Measurements from ENCODE around the gene RABEP1. TPM values are rescaled to one million over a fixed set of nuclear protein-coding genes. Genes with fewer than 3 reads are reported as not detected.

The RABEP1 gene, protein sequence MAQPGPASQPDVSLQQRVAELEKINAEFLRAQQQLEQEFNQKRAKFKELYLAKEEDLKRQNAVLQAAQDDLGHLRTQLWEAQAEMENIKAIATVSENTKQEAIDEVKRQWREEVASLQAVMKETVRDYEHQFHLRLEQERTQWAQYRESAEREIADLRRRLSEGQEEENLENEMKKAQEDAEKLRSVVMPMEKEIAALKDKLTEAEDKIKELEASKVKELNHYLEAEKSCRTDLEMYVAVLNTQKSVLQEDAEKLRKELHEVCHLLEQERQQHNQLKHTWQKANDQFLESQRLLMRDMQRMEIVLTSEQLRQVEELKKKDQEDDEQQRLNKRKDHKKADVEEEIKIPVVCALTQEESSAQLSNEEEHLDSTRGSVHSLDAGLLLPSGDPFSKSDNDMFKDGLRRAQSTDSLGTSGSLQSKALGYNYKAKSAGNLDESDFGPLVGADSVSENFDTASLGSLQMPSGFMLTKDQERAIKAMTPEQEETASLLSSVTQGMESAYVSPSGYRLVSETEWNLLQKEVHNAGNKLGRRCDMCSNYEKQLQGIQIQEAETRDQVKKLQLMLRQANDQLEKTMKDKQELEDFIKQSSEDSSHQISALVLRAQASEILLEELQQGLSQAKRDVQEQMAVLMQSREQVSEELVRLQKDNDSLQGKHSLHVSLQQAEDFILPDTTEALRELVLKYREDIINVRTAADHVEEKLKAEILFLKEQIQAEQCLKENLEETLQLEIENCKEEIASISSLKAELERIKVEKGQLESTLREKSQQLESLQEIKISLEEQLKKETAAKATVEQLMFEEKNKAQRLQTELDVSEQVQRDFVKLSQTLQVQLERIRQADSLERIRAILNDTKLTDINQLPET
- total RNA-seq (2022; extraction: Qiagen RNA extraction): 40.2 to 43.9 TPM (median 43.5 TPM) in 5 replicates

DNA sequence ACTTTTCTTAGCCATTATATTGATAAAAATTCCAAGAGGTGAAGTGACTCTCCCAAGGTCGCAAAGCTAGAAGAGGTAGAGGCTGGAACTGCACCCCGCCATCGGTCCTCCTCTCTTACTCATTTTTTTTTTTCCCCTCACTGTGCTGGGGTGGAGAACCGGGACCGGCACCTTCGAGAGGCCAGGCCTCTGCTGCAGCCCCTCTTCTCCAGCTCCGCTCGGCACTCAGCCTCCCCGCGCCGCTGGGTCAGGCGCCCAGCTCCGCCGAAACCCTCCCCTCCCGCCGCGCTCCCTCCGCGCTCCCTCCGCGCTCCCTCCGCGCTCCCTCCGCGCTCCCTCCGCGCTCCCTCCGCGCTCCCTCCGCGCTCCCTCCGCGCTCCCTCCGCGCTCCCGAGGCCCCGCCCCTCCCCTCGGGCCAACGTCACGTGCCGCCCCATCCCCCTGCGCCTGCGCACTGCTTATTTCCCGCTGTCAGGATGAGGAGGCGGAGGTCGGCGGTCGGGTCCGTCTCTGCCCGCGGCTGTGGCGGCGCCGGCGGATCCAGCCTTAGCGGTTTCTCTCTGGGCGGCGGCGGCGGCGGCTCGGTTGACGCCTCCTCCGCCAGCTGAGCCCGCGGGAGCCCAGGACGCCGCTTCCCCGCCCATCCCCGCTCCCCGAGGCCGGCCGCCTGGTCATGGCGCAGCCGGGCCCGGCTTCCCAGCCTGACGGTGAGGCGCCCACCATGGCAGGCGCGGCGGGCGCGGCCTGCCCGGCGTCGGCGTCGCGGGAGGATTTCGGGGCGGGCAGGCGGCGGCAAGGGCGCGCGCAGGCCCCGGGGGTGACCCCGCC lies at the start of gene RABEP1:
RABEP1 (plus strand) TSS at position 471 of the 828 bp plus-strand sequence; CDS start at position 674, 203 bp downstream.

DNA sequence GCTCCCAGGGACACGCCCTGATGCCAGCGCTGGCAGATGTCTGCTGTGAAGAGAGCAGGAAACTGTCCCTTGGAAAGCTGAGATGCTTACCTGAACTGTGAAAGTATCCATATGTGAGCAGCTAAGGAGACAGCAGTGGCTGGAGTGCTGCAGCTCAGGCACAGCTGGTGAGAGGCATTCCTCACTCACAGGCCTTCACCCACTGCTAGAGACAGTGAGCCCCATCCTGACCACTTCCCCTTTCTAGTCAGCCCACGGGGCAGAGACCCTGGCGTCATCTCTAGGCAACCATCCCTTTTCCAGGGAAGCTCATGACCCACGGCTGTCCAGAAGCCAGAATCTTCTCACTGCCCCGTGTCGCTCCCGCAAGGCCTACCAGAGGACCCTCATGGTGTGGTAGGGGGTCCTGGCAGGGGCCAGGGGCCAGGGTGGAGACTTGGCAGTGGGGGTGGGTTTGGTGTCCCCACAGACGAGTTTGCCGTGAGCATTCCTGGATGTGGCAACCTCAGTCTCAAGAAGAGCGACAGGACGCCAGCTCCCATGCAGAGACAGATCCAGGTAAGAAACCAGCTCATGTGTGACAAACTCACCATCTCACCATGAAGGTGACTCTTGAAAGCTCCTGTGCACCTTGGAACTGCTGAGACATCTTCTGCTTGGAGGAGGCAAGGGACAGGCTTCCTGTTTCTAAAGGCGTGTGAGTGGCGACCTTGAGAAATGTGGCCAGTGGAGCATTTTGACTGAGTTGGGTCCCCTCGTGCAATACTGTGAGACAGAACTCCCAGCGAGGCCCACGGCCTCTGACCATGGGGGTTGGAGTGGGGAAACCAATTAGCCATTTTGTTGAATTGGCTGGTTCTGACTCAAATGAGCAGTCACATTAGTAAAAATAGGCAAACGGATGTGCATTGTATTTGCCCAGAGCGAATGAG lies 47.2 kb upstream of the RABEP1 start, which contains the start of gene SCIMP:
SCIMP (minus strand) TSS at position 216 of the 932 bp plus-strand sequence; CDS start at position 111, 105 bp downstream.

DNA sequence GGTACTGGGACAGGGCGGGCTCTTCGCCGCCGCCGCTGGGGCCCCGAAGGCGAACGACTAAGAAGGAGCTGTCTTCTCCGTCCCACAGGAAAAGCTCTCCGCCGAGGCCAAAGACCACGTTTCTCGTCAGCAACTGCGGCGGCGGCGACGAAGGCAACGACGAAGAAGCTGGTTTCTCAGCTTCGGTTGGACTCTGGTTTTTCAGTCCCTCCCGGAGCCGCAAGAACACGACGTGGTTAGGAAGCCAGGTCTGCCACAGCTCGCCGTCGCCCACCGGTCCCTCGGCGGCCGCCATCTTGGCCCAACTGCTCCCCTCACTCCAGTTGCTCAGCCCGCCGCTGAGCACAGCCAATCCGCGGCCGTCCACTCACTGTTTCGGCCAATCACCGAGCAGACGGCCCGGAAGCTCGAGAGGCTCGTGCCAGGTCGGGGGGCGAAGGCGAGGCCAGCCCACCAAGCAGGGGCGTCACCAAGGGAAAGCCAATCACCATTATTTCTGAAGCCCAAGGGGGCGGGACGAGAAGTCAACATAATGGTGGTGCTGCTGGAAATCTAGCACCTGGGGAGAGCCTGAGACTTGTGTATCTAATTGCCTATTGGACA lies 137.4 kb downstream of the RABEP1 start, which contains the start of gene NUP88:
NUP88 (minus strand) TSS at position 307 of the 603 bp plus-strand sequence; CDS start at position 295, 12 bp downstream.

DNA sequence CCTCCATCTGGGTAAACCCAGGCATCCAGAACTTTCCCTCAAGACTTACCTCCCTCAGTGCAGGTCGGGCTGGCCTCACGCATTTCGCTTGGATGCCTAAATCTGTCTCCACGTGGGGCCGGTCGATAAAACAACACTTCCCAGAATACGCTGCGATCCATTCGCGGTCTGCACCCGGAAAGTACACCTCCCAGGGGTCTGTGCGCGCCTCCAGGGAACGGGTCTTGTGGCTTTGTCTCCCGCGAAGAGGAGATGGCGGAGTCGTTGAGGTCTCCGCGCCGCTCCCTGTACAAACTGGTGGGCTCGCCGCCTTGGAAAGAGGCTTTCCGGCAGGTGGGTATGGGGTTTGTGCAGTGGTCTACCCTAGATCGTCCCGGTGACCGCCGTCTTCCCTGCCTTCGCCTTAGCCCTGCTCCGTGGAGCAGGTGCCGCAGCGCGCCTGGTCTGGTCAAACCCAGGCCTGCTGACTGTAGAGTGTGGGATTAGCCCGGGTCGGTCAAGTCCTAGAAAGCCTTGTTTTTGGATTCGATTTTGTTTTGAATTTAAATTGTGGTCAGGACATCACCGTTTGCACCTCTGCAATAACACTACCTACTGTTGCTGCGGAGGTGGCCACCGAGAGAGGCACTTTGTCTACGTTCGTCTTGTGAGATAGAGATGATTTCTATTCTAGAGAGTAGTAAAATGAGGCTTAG lies 138.0 kb downstream of the RABEP1 start, which contains the start of gene RPAIN:
RPAIN (plus strand) TSS at position 224 of the 695 bp plus-strand sequence; CDS start at position 253, 29 bp downstream.

Other genes starting within 250 kb of the RABEP1 start
- gene SLC52A1, start 246.9 kb upstream of the RABEP1 start, total RNA-seq (2022; extraction: Qiagen RNA extraction): 0.44 to 1.2 TPM (median 0.95 TPM) in 5 replicates
- 0.80 to 1.1 TPM (median 0.93 TPM) in 5 replicates for gene ZFP3, start 203.8 kb upstream of the RABEP1 start, total RNA-seq (2022; extraction: Qiagen RNA extraction)
- 3.6 to 4.3 TPM (median 4.1 TPM) in 5 replicates for gene ZNF232, start 170.4 kb upstream of the RABEP1 start, total RNA-seq (2022; extraction: Qiagen RNA extraction)
- gene USP6, start 166.3 kb upstream of the RABEP1 start, total RNA-seq (2022; extraction: Qiagen RNA extraction): 0.01 to 0.05 TPM (median 0.02 TPM) in 5 replicates
- 1.2 to 1.8 TPM (median 1.5 TPM) in 5 replicates for gene ZNF594, start 90.4 kb upstream of the RABEP1 start, total RNA-seq (2022; extraction: Qiagen RNA extraction)
- gene SCIMP, start 47.4 kb upstream of the RABEP1 start, total RNA-seq (2022; extraction: Qiagen RNA extraction): not detected in 5 replicates
- gene NUP88, start 137.4 kb downstream of the RABEP1 start, total RNA-seq (2022; extraction: Qiagen RNA extraction): 70.3 to 120 TPM (median 82.4 TPM) in 5 replicates
- gene RPAIN, start 137.9 kb downstream of the RABEP1 start, total RNA-seq (2022; extraction: Qiagen RNA extraction): 32.2 to 53.6 TPM (median 33.5 TPM) in 5 replicates
- 516 to 575 TPM (median 555 TPM) in 5 replicates for gene C1QBP, start 156.9 kb downstream of the RABEP1 start, total RNA-seq (2022; extraction: Qiagen RNA extraction)
- 24.2 to 31.3 TPM (median 29.4 TPM) in 5 replicates for gene DHX33, start 186.7 kb downstream of the RABEP1 start, total RNA-seq (2022; extraction: Qiagen RNA extraction)
- 105 to 115 TPM (median 108 TPM) in 5 replicates for gene DERL2, start 203.9 kb downstream of the RABEP1 start, total RNA-seq (2022; extraction: Qiagen RNA extraction)
- 16.8 to 18.0 TPM (median 17.8 TPM) in 5 replicates for gene MIS12, start 204.3 kb downstream of the RABEP1 start, total RNA-seq (2022; extraction: Qiagen RNA extraction)

All from A549 treated with CORT108297 at 1 μM for 4 hours (cell line).